ENCODE results near the gene AFF3.

The AFF3 gene

DNA sequence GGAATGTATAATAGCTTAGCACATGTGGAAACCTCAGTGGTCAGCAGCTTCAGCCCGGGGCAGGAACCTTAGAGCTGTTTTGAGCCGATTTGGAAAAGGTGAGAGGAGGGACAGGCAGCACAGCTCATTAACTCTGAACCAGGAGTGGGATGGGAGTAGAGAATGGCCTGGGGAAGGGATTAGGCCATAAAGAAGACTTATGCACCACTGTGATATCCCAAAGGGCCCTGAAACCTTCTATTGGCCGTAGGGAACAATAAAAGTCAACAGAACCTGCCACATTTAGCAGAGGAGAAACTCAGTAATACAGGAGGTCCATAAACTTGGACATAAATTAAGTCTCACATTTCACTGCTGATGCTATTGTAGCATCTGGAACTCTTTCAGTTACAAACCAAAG lies 528.4 kb downstream of the AFF3 start:
- DNase-seq = no peak

DNA sequence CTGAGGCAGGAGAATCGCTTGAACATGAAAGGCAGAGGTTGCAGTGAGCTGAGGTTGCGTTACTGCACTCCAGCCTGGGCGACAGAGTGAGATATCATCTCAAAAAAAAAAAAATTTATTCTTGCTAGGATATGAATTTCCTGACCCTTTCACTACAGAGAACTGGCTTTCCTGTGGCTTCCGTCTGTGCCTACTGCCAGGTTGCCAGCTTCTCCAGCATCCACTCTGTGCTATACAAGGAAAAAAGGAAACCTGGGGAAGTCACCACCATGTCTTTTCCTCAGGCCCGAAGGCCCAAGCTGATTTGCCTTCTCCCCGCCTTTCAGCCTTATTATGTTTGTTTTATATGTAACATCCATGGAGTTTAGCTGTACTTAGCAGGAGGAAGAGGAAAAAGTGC lies 530.6 kb downstream of the AFF3 start:
- no peak for DNase-seq

DNA sequence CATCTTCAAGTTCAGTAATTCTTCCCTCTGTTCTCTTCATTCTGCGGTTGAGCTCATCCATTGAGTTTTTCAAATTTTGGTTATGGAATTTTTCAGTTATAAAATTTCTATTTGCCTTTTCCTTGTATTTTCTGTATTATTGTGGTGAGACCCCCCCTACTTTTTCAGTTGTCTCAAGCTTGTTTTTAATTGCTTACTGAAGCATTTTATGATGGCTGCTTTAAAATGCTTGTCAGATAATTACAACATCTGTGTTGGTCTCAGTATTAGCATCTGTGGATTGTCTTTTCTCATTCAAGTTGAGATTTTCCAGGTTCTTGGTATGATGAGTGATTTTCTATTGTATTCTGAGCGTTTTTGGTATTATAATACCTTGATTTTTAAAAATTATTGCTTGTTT lies 531.4 kb downstream of the AFF3 start:
- DNase-seq = no peak

DNA sequence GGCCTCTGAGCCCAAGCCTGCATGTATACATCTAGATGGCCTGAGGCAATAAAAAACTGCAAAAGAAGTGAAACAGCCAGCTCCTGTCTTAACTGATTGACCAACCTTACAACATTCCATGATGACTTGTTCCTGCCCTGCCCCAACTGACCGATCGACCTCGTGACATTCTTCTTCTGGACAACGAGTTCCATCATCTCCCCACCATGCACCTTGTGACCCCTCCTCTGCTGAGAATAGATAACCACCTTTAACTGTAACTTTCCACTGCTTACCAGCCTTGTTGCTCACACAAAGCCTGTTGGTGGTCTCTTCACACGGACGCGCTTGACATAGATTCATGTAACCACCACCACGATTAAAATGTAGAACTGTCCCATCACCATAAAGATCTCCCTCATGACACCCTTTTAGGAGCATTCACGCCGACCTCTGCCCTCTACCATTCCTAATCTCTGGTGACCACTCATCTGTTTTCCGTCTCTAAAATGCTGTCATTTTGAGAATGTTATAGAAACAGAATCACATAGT lies 532.5 kb downstream of the AFF3 start:
- DNase-seq = no peak

DNA sequence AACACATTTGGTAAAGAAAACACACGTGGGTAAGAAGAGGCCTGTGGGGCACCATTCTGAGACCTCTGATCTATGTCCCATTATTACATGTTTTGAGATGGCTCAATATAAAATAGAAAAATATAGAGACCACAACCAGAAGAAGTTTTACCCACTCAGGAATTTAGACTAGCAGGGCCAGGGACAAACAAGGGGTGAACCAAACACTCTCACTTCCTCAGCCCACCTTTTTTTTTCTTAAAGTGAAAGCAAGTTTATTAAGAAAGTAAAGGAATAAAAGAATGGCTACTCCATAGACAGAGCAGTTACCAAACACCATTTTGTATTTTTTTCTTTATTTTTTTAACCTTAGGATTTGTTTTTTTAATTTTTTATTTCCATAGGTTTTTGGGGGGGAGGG lies 533.5 kb downstream of the AFF3 start:
- no peak for DNase-seq

DNA sequence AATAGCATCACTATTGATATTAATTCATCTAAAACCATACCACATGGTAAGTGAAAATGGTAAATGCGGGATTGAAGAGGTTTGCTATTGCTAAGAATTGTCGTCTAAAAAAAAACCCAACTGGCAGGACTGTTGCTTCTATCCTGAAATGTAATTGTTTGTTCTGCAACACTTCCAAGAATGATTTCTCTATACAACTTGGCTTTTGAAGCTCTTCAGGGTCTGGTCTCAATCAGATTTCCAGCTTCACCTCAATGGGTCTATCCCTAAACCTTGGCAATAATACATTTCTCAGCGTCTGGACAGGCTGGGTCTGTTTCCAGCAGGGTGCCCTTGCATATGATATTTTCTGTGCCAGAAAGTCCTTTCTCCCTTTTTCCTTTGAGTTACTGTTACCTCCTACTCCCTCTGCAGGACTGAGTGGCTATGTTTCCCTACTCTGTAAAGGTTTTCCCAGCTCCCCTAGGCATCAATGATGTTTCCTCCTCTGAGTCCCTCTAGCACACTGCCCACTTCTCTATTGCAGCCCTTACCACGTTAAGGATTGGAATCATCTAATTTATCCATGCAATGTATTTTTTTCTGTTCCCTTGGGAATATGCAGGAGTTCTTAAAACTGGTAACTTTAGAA lies 534.4 kb downstream of the AFF3 start:
- DNase-seq = no peak

DNA sequence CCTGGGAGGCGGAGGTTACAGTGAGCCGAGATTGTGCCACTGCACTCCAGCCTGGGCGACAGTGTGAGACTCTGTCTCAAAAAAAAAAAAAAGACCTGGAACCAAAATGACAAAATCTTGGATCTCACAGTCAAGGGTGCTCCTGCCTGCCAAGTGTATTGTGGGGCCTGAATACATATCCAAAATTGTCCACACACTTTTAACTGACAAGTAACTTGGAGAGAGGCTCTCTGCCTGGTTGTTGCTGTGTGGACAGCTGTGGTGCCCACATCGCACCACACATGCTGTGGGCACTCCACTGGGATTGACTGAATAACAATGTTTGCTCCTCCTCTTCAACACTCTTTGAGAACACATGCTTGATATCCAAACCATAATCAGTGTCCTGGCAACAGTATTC lies 534.9 kb downstream of the AFF3 start:
- no peak for DNase-seq

DNA sequence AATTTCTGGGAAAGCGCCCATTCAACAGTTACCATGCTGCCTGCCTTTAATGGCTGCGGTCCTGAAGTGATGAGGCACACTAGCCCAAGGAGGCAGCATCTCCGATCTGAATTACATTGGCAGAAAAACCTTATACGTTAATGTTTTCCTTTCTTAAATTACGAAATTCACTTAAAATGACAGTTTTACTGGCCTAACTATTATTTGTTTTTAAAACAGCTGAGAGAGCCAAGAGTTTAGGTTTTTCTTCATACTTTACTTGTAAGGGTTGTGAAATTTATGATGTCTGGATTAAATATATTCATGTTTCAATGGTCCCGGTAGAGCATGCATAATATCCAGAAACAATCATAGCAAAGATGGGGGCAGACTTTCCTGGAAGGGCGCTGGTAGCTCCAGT lies 537.4 kb downstream of the AFF3 start:
- DNase-seq = no peak

DNA sequence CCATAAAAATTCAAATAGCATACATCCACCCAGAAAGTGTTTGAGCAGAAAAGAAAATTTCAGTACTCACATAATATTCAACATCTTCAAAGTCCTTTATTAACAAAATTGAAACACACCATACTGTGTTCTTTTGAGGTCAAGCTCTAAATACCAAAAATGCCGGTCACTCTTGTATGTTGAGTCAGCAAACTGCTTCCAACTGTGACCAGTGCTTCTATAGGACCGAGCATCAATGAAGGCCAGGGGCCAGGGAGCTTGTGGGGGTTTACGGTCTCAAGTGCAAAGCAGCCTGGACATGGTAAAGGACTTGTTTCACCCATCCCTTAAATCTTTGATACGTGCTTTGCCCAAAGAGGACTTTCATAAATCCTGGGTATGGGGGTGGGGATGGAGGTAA lies 539.9 kb downstream of the AFF3 start:
- no peak for DNase-seq

DNA sequence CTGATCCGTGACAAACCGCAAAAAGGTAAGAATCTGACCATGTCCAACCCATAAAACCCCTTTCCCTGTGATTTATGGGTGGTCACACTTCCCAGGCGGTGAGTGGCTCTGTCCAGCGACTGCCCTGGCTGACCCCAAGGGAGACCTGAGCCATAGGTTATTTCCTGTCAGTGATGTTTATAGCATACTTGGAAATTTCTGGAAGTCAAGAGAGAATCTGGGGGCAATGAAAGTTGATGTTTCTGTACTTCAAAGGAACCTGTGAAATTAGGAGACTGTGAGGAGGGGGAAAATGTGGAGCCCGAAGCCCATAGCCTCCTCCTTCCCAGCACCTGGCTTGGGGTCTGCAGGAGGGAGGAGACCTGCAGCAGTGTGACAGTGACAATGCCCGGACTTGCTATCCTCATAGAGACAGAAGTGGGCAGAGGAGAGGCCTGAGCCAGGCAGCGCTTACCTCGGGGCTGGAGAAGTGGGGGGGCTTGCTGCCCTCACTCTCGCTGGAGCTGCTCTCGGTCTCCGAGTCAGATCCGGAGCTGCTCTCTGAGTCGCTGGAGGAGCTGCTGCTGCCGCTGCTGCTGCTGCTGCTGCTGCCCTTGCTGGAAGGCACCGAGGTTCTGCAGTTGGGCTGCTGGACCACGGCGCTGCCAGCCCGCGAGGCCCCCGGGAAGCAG lies 541.3 kb downstream of the AFF3 start:
- peak in 1 of 56 donors; percentile 8 for DNase-seq

DNA sequence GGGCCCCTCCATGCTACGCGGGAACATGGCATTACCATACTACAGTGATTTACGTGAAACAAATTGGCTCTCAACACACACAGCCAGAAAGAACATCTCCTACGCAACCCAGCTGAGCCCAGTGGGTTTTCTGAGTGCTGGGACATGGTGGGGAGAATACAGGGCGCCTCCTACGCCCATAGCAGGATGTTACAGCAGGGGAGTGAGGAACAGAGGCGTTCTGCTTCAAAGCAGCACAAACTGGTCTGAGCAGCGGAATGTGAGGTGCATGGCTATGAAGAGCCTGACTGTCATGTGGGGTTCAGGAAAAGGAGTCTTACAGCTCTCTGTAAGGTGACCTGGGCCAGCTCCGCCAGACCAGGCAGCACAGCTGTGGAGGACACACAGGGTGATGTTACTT lies 543.9 kb downstream of the AFF3 start:
- DNase-seq = peak in 1 of 56 donors; percentile 10

DNA sequence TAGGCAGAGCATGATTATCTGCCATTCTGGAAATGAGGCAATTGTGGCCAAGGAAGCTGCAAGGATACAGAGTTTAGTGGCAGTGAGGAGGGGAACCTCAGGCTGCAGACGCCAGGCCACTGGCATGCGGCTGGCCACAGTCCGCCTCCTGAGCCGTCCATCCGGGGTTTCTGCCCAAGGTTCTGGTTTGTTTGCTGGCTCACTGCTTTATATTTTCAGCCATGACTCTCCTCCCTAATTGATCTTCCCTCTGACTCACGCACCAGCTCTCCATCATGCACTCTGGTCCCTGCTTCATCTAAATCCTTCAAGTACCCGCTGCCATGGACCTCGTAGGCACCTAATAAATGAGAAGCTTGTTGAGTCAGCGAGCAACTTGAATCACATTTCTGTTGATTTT lies 544.8 kb downstream of the AFF3 start:
- DNase-seq = no peak

DNA sequence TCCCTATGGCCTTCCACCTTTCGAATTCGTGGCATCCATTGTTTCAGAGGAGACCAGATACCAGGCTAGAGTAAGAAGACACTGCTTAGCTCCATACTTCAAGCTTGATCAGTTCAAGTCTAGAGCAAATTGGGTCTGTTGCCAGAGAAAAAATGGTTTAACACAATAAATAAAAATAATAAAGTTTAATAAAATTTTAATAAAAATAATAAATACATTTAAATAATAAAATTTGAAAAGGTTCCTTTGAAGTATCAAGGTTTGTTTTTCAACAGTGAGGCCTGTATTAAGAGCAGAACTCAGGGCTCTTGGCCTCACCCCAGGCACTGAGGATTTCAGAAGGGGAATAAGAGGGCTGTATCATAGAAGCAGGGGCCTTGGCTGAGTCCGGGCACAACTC lies 547.0 kb downstream of the AFF3 start:
- DNase-seq = no peak

DNA sequence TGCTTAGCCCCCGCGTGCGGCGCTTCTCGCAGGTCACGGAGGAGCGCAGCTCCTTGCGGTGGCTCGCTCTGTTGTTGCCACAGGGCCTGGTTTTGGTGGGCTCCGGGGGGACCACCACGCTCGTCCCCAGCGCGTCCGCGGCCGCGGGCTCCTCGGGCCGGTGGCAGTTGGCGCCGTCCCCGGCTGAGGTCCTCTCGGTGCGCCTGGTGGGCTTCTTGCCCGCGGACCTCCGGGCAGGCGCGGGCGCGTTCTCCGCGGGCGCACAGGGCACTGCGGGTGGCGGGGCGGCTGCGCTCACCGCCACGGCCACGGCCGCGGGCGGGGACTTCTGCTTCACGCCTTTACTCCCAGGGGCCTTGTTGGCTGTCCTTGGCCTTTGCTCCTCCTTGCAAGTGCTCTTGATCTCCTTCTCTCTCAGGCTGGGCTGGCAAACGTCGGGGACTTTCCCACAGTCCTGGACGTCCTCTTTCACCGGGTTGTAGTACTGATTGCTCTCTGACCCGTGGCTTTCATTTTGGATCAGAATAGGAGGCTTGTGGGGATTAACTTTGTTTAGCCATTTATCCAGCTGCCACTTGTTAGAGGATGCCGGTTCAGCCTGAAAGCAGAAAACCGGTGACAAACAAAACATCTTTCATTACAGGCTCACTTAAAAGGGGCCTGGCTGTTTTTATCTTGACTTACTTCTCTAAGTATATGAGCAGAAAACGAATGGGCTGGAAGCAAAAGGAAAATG lies 548.5 kb downstream of the AFF3 start:
- DNase-seq = peak in 1 of 56 donors; percentile 1

DNA sequence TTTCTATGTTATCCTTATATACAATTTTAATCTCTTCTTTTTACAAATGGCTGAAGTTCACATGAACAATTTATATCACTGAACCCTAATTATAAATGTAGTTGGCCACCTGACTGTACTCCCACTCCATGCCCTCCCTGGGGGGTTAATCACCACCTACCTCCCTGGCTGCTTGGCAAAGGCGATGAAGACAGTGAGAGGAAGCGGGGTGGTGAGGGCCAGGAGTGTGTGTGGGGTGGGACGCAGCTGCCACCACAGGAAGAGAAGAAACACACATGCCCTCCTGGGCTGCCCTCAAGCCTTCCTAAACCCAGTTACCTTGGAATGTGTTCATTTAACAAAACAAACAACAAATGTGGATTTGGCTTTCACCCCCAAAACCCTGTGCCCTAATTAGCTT lies 565.6 kb downstream of the AFF3 start:
- no peak for DNase-seq

DNA sequence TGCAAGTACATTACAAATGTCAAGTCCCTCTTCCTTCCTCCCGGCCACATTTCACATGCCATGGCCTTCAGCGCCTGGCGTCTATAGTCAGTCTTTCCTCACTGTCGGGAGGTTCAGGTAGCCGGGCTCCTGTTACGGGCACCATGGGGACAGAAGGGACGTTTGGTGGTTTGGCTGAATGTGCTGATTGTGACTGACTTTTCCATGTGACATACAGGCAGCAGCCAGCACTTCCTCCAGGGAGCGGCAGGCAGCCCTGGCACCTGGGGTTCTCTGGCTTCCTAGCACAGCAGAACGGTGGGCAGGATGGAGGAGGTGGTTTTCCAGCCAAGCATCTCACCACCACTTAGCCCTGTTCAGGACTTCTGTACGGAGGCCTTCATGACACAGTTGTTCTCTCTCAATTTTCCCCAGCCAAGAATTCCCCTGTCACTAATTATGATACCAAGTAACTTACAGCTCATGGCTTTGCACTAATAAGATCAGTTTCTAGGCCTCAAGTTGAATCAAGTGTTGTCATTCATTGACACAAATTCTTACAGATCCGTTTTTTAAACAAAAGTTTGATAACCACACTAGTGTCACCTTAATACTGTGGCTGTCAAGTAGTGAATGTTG lies 568.6 kb downstream of the AFF3 start:
- no peak for DNase-seq

DNA sequence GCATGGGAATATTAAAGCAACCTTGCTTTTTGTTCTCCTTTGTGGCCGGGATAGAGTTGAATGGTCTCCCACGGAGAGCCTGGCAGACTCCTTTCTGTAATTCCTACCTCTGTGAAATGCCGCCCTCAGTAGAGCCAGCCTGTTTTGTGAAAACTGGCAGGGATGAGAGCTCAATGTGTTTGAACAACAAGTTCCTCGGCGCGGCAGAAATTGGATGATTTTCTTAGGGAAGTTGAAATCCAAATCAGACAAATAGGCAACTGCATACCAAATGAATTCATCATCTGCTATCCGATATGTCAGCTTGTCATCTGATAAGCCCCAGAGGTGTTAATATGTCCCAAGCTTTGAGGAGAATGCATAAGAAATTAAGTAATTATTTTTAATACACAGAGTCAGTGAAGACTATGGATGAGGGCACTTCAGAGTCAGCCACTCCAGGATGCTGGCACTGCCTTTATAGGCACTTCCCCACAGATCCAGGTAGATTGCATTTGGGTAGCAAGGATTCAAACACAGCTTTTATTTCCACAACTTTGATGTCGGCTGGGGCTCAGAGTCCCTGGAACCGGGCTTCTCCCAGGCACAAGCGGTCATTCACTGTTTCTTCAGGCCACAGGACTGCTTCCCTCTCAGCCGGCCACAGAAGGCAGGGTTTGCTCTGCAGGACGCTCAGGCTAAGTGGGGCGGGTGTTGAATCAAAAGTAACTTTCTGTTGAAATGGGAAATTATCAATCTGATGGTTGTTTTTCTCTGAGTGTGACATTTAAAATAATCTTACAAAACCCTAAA lies 569.8 kb downstream of the AFF3 start:
- peak in 28 of 56 donors; percentile 2 to 60 (median 20) for DNase-seq

DNA sequence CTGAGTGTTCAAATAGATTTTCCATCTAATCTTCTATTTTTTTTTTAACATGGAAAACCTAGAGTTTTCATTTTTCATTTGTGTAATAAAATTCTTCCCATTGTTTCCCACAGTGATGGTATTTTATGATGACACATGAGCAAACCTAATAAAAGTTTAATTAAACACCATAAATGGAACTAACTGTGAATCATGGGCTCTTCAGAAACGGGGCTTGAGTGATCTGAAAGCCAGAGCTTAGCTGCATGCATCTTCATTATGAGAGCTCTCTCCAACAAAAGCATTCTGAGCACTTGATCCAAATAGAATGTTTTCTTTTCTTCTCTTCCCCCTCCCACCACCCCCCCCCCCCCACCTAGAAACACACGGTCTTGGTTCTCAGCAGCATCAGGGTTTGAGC lies 570.4 kb downstream of the AFF3 start:
- peak in 2 of 56 donors; percentile 10 to 14 for DNase-seq

DNA sequence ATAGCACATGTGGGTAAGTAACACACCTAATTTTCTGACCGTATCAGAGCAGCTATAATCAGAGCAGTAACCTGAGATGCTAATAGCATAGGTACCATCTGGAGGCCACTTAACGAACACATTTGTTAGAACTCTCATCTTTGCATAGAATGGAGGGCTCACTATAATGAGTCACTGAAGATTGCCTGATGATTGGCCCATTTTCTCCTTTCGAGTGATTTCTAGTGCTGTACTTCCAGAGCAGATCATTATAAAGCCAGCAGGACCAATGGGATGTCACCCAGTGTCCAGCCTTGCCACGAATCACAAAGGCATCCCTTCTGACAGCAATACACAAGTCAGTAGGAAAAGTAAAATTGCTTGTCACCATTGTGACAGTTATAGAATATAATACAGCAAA lies 570.9 kb downstream of the AFF3 start:
- DNase-seq = no peak

DNA sequence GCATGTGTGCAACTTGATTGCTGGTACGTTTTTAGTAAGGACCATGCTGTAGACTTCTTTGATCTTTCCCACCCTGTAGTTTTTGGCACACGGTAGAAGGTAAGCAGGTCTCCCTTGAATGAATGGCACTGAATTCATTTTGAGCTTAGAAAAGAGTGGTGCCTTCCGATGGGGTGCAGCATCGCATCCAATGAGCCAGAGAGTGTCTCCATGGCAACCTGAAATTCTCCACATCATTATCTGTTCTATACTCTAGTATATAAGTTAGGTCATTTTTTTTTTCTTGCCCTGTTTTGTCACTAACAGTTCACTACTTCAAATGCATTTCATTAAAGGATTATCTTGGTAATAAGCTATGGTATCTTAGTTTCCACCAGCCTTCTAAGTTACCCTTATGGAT lies 571.4 kb downstream of the AFF3 start:
- no peak for DNase-seq

DNA sequence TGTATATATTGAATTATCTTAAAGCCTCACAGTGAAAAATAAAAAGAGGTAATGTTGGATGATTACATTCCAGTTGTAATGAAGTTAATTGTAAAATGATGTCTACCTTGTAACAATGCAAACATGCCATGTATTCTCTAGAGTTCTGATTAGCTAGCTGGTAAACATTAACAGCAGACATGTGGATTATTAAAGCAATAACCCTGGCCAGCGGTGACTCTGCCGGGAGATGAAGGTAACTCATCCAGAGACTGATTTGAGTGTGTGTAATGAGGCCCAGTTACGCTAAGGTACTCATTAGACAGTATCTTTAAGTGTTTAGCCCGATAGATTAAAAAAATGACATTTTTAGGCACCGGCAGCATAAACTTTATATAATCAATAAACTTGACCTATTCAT lies 573.0 kb downstream of the AFF3 start:
- no peak for DNase-seq
